SIG-M5 (cell line): ENCODE results near the gene ABCB10.

Experiments
- DNase-seq: peaks from one replicate; lab custom pipeline; 2025; lab: John Stamatoyannopoulos, UW

The ABCB10 gene

DNA sequence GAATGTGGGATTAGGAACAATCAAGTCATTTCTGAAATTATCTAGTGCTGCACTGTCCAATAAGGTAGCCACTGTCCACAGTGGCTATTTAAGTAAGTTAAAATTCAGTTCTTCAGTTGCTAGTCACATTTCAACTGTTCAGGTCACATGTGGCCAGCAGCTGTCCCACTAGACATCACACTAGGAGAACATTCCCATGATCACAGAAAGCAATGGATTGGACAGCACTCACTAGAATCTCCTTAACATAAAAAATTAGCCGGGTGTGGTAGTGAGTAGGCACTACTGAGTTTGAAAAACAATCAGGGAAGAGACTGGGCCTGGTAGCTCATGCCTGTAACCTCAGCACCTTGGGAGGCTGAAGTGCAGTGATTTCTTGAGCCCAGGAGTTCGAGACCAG, 84.0 kb downstream of the ABCB10 start:
- no peak for DNase-seq

DNA sequence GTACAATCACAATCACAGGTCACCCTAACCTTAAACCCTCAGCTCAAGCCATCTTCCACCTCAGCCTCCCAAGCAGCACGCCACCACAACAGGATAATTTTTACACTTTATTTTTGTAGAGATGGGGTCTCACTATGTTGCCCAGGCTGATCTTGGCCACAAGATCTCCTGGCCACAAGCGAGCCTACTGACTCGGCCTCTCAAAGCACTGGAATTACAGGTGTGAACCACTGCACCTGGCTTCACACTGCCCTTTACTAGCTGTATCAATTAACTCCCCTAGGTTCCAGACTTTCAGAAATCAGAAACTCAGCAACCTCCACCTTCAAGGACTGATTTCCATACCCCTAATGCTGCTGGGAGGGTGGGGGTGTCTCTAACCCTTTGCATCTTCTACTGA, 87.3 kb downstream of the ABCB10 start:
- DNase-seq, result no peak

DNA sequence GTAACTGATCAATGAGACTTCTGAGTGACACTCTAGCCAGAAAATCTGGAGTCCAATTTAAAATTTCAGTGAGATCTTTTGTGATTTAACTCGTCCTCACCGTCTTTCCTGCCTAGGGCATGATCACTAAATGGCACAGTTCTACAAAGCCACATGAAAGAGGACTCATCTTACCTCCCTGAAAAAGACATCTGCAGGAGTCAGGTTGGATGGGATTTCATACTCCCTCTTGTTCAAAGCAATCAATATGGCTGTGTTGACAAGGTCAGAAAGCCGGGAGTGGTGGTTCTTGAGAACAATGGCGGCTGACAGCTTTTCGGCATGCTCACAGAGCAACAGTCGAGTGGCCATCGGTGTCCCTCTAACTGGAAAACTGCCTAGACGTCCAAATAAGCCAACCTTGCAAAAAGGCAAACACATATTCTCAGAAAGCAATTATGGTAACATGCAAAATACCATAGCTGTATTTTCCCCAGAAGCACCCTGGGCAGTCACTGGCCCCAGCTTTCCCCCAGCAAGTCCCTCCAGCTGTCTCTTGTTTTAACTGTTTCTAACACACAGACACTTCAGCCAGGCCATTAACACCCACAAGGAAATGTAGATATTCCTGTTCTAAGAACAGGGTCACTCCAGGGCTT, 88.0 kb downstream of the ABCB10 start:
- DNase-seq, result no peak

DNA sequence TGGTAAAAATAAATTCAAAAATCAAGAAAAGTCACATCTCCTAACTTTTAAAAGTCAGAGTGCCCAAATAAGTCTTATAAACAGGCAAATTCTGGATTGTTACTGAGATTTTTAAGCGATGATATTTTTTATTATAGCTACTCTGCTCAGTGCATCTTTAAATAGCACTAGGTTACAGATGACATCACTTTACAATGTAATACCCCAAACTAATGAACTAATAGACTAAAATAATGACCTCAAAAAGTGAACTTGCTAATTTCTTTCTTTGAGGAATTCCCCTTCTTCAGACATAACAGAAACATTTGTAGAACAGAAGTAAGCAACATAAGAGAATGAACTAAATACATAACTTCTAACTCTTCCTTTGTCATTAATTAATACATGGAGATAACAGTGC, 91.6 kb downstream of the ABCB10 start:
- DNase-seq, result no peak
